NCI-H2227 (cell line): ENCODE results near the gene ROPN1B.

Experiments used
- DNase-seq: peaks from one replicate; lab custom pipeline; 2025; ENCODE audit not compliant: unreplicated experiment; lab: John Stamatoyannopoulos, UW

The ROPN1B gene

GRCh38 chr3:126026277-126026751 lies 57.3 kb downstream of the ROPN1B start:
- DNase-seq: no peak

- DNase-seq: no peak
Measured at GRCh38 chr3:126026761-126027160, 57.8 kb downstream of the ROPN1B start.

GRCh38 chr3:126028096-126028495 lies 59.1 kb downstream of the ROPN1B start:
- DNase-seq: no peak

GRCh38 chr3:126029241-126029640 lies 60.3 kb downstream of the ROPN1B start:
- DNase-seq: no peak

GRCh38 chr3:126030455-126030854 lies 61.5 kb downstream of the ROPN1B start:
- no peak for DNase-seq

GRCh38 chr3:126031981-126032471 lies 63.0 kb downstream of the ROPN1B start:
- DNase-seq: no peak
